Ecto neural progenitor cell (in vitro differentiated cells): Measurements from ENCODE around the gene VILL.

Experiments
- DNase-seq: peaks from one replicate; pipeline ENCODE4 v3.0.0-alpha.2; 2018; ENCODE audit warnings: low spot score

The VILL gene

DNA sequence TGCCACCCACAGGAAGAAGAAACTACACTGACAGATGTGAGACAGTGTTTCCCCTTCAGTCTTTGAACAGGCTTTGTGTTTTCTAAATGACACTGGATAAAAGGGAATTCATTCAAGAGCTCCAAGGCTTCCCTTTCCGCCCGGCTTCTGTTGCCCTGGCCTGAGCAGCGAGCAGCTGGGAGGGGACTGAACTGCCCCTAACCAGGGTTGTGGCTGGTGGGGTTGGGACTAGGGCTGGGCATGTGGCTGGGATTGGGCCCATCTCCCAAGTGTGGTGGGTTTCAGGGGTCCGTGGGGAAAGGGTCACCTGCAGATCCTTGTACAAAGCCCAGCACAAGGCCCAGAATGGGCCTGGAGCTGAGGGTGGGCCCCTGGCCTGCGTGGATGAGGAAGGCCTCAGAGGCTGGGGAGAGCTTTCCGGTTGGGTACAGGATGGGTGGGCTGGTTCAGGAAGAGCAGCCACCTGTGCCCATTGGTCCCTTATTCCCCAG is 10.4 kb downstream of the VILL start:
- no peak for DNase-seq

GRCh38 chr3:38001456-38002081 is 11.0 kb downstream of the VILL start:
- no peak for DNase-seq

DNA sequence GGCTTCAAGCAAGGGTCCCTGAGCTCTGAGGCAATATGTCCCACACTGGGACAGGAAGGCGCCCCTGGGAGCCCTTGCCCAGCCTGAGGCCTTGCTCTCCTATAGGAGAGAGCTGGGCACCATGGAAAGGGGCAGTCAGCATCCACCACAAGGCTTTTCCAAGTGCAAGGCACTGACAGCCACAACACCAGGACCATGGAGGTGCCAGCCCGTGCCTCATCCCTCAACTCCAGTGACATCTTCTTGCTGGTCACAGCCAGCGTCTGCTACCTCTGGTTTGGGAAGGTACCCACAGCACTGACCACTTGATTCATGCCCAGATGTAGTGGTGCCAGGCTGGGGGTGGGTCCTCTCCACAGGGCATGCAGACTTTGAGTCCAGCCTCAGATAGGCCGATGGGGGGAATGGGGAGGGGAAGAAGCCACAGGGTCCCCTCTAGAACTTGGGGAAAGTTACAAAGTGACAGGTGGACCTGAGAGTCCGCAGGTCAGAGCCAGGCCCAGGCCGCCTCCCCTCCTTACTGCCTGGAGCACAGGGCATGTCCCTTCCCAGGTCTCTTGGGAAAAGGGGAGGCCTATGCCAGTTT is 11.8 kb downstream of the VILL start:
- no peak for DNase-seq

- no peak for DNase-seq
Measured at GRCh38 chr3:38002940-38003339, 12.4 kb downstream of the VILL start.

DNA sequence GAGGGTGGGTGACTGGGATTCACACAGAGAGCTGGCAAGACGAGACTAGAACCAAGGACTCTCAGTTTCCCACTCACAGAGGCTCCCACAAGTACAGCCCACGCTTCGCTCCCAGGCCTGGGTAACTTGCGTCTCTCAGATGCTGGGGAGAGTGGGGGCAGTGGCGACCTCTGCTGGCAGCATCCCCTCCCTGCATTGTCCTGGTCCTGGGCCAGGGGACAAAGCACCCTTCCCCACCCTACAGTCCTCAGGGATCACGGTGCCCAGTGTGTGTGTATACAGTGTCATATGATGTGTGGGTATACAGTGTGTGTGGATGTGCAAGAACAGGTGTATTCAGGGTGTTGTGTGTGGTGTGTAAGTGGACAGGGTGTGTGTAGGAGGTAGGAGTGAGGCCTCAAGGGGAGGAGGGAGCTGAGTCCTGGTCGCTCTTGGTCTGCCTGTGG is 12.8 kb downstream of the VILL start:
- peak; percentile 87 for DNase-seq

- no peak for DNase-seq
Measured at GRCh38 chr3:38003817-38004414, 13.3 kb downstream of the VILL start.

DNA sequence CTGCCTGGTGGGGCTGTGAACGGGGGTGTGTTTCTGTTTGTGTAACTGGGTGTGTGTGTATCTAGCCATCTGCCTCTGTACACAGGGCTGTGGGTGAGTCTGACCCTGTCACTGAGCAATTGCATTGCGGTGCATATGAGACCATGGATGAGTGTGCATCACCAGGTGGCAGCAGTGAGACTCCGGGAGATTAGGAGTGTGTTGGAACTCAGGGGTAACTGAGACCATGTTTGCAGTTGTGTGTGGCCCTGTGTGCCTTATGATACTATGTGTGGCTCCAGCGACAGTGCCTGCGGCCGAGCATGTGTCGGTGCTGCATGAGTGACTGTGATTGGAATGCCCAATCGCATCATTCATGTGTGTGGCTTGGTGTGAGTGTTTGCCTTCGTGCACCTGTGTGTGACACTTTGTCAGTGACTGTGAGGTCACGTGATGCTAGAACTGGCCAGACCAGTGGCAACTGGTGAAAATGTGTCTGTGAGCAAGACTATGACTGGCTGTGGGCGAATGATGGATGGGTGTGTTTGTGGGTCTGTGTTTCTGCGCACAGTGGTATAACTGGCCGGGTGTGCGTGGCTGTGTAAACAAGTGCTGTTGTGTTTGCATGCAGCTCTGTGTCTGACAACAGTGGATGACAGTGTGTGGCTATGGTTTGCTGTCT is 14.0 kb downstream of the VILL start:
- DNase-seq = no peak

DNA sequence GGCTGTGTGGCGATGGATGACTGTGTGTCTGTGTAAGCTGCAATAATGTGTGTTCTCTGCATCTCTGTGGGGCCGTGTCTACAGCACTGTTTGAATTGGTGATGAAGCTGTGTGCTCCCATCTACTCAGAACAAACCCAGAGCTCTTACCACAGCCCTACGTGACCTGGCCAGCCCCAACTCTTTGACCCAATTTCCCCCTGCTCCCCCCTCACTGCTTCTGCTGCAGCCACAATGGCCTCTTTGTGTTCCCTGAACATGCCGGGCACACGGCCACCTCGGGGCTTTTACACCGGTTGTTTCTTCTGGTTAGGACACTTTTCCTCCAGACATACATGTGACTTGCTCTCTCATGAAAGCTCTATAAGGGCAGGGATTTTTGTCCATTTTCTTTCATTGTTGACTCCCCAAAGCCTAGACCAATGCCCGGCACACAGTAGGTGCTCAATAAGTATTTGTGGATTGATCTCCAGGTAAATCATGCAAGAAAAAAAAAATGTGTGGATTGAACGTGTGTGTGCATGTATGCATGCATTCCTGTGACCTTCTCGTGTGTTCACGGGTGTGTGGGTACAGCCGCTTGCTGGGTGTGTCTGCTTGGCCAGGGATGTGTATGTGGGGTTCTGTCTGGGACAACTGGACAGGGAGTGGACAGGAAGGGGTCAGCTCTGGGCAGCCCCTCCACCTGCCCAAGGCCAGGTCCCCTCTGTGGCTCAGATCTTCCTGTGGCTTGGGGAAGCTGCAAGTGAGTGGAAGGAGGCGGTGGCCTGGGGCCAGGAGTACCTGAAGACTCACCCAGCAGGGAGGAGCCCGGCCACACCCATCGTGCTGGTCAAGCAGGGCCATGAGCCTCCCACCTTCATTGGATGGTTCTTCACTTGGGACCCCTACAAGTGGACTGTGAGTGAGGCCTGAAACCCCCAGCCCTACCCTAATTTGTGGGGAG is 14.8 kb downstream of the VILL start:
- no peak for DNase-seq

- no peak for DNase-seq
Measured at GRCh38 chr3:38006031-38006430, 15.4 kb downstream of the VILL start.

GRCh38 chr3:38006445-38006995 is 15.9 kb downstream of the VILL start:
- no peak for DNase-seq

GRCh38 chr3:38007754-38008090 is 17.1 kb downstream of the VILL start:
- DNase-seq = no peak

- no peak for DNase-seq
Measured at GRCh38 chr3:38008191-38008701, 17.7 kb downstream of the VILL start.

DNA sequence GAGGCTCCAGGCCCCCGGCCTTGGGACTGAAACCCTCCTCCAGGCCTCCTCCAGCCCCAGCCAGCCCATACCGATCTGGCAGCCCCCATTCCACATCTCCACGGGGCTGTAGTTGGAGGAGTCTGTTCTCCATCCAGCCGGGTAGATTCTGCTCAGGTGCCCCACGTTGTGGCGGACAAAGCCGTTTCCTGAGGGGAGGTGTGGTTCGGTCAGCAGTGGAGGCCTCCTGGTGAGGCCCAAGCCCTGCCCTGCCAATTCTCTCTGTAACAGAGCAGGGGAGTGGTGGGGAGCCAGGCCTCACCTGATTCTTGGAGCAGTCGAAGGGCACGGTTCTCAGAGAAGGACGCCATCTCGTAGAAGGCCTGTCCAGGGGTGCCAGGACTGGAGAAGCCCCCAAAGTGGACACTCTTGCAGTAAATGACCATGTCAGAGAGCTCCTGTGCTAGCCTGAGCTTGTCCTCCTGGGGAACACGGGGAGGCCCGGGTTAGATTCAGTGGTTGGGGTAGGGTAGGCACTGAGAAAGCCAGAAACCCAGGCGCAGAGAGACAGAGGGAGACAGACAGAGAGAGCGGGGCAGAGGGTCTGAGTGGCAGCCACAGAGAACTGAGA is 18.5 kb downstream of the VILL start:
- DNase-seq = no peak

DNA sequence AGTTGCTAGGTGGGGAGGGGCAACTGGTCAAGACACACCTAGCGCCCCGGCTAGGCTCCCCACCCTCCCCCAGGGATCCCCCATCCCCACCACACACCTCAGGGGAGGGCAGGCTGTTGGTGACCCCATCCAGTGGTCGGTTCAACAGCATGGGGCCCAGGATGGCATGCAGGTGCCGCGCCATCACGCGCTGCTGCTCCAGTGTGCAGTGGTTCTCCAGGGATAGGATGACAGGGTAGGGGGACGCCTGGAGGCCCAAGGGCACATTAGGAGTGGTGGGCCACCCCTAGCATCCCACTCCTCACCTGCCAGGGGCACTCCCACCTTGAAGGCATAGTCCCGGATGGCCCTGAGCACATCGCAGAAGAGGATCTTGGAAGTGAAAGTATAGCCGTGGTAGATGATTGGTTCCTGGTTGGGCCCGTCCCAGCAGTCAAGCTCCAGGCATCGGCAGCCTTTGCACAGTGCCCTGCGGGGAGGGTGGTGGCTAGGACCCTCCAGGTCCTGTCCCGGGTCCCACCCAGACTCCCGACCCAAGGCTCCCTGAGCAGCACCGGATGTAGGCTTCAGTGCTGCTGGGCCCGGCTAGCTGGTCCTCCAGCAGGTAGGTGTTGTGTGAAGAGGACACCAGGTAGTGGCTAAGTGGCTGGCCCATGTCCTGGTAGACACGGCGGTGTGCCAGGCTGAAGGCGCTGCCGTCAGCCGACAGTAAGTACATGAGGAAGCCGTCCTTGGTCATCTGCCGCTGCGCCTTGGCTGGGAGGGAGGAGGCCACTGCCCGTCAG is 19.4 kb downstream of the VILL start:
- no peak for DNase-seq

DNA sequence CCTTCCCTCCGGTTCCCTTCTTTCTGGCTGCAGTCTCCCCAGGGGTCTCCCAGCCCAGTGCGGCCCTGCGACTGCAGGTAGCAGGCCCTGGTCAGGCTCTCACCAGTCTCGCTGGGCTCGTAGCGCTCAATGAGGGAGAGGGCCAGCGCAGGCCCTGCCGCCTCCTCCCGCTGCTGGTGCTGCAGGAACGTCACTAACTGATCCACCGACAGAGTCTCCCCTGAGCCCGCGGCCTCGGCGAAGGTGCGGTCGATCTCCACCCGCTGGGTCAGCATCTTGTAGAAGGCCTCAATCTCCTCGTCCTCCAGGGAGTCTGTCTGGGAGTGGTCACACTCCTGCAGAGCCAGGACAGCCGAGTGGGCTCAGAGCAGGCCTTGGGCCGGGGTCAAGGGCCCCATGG is 20.5 kb downstream of the VILL start:
- DNase-seq = no peak

DNA sequence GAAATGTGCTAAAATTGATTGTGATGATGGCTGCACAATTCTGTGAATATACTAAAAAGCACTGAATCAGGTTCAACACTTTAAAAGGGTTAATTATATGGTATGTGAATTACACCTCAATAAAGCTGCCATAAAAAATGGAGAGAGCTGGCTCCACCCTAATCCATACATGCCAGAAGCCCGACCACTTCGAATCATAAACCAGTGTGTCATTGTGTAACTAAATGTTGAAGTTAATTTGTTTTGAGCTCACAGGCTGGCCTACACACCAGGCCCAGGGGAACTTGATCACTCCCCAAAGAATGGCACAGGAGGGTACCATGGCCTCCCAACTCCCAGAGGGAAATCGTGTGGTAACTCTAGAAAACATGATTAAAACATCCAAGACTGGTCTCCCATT is 24.9 kb downstream of the VILL start:
- DNase-seq = no peak

DNA sequence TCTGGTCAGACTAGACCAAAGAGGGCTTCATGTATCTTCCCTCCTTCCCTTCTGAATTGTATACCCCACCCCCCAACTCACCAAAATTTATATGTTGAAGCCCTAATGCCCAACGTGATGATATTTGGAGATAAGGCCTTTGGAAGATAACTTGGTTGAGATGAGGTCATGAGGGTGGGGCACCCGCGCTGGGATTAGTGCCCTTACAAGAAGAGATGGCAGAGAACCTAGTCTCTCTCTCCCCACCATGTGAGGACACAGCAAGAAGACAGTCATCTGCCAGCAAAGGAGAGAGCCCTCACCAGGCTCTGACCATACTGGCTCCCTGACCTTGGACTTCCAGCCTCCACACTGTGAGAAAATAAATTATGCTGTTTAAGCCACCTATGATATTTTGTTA is 25.4 kb downstream of the VILL start:
- DNase-seq = no peak

DNA sequence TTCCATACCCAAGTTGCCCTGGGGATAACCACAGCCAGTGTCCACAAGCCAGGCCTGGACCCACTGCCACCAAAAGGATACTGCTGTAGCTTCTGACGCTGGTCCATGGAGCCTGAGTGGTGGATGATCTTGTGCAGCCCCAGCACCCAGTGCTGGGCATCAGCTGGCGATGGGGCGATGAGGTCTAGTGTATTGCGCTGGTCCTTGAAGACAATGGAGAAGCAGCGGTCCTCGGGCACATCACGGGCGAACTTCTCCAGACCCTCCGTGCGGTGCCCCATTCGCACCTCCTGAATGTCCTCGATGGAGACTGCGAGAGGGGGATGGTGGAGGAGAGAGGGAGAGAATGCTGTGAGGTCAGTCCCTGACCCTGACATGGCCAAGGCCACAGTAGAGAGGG is 25.8 kb downstream of the VILL start:
- DNase-seq = no peak

GRCh38 chr3:38016847-38017444 is 26.4 kb downstream of the VILL start:
- DNase-seq = no peak
